GM06990 (cell line): Measurements from ENCODE around the gene FAM53B.

ENCODE experiments used
- DNase-seq: peaks from one replicate; pipeline ENCODE4 v3.0.0-alpha.2; 2011; ENCODE audit not compliant: insufficient read length; ENCODE audit errors: extremely low read depth
- H3K27me3 ChIP-seq: replicated peaks from 2 replicates; pipeline ENCODE4 v1.6.0; 2011; ENCODE audit warnings: low read length; ENCODE audit not compliant: control insufficient read depth, insufficient read depth
- H3K36me3 ChIP-seq: 2 replicates; pipeline ENCODE4 v1.5.1; 2011; ENCODE audit warnings: low read length; ENCODE audit not compliant: control insufficient read depth, insufficient read depth
- H3K4me3 ChIP-seq: replicated peaks from 2 replicates; pipeline ENCODE4 v1.5.1; 2011; ENCODE audit warnings: low read depth, mild to moderate bottlenecking, control low read depth, low read length
- CTCF ChIP-seq: IDR thresholded peaks from 2 replicates; pipeline ENCODE4 v1.5.1; 2011; ENCODE audit warnings: low read length, control low read depth, mild to moderate bottlenecking, inconsistent platforms; ENCODE audit not compliant: insufficient read depth, poor library complexity, severe bottlenecking

The FAM53B gene

GRCh38 chr10:124624895-124625294 is 119.3 kb downstream of the FAM53B start:
- TF ChIP-seq CTCF: no peak
- no peak overlapping the region for H3K4me3 ChIP-seq
- no peak for DNase-seq
- H3K27me3 ChIP-seq: no peaks in the 10 kb centered on the region
- H3K36me3 ChIP-seq: peaks cover 8% of the 10 kb centered on the region

GRCh38 chr10:124624466-124624865 is 119.7 kb downstream of the FAM53B start:
- H3K27me3 ChIP-seq: no peaks in the 10 kb centered on the region
- no peak overlapping the region for H3K4me3 ChIP-seq
- TF ChIP-seq CTCF: no peak
- H3K36me3 ChIP-seq: peaks cover 8% of the 10 kb centered on the region
- no peak for DNase-seq

GRCh38 chr10:124624006-124624405 is 120.2 kb downstream of the FAM53B start:
- TF ChIP-seq CTCF: no peak
- Histone ChIP-seq H3K27me3 (no peaks in the 10 kb centered on the region), H3K4me3 (no peak overlapping the region), H3K36me3 (peaks cover 8% of the 10 kb centered on the region)
- DNase-seq: no peak

- Histone ChIP-seq H3K27me3 (no peaks in the 10 kb centered on the region), H3K36me3 (peaks cover 8% of the 10 kb centered on the region), H3K4me3 (no peak overlapping the region)
- no peak for DNase-seq
- TF ChIP-seq CTCF: no peak
Observed at GRCh38 chr10:124622866-124623536, 121.2 kb downstream of the FAM53B start.

GRCh38 chr10:124622158-124622557 is 122.0 kb downstream of the FAM53B start:
- Histone ChIP-seq H3K4me3 (no peak overlapping the region), H3K27me3 (no peaks in the 10 kb centered on the region), H3K36me3 (peaks cover 9% of the 10 kb centered on the region)
- no peak for TF ChIP-seq CTCF
- no peak for DNase-seq

- H3K27me3 ChIP-seq: no peaks in the 10 kb centered on the region
- no peak for TF ChIP-seq CTCF
- H3K4me3 ChIP-seq: no peak overlapping the region
- DNase-seq: no peak
- peaks cover 9% of the 10 kb centered on the region for H3K36me3 ChIP-seq
Observed at GRCh38 chr10:124621637-124622036, 122.5 kb downstream of the FAM53B start.
